MCF 10A (cell line): Measurements from ENCODE around the gene NSMCE3. TPM values are rescaled to one million over a fixed set of nuclear protein-coding genes. Genes with fewer than 3 reads are reported as not detected.
"Not testable (repeated sequence)": the region's sequence is repeated elsewhere in the genome, so short reads cannot be mapped to it uniquely, and the experiment has no call there.

ENCODE experiments used
- BruUV-seq: library from RNA; stranded (reverse); fragments of 400-500 nt; replicated peaks from 2 replicates; lab custom pipeline; 2021; lab: Mats Ljungman, UMichigan
- CTCF ChIA-PET: fragments of 300-600 bp; sonication (Branson Sonifier 250); formaldehyde crosslinking; extraction: SDS; loops from one replicate; lab custom pipeline; 2021; ENCODE audit warnings: antibody characterized with exemption, inconsistent platforms; lab: Yijun Ruan, JAX
- POLR2A ChIA-PET: fragments of 300-600, 350-650 bp; sonication (Branson Sonifier 250); formaldehyde crosslinking; extraction: SDS; loops from one replicate; lab custom pipeline; 2020; ENCODE audit warnings: antibody characterized with exemption, inconsistent platforms; lab: Yijun Ruan, JAX
- DNase-seq: peaks from one replicate; pipeline ENCODE4 v3.0.0-alpha.2; 2018; ENCODE audit not compliant: unreplicated experiment
- H3K27ac Mint-ChIP-seq: one replicate; pipeline ENCODE4 v1.8.0; 2022; ENCODE audit warnings: mild to moderate bottlenecking, low read depth, mixed read lengths; ENCODE audit not compliant: unreplicated experiment
- H3K27me3 Mint-ChIP-seq: one replicate; pipeline ENCODE4 v1.8.0; 2022; ENCODE audit warnings: mixed read lengths; ENCODE audit not compliant: insufficient read depth, unreplicated experiment
- H3K36me3 Mint-ChIP-seq: one replicate; pipeline ENCODE4 v1.8.0; 2022; ENCODE audit warnings: mild to moderate bottlenecking, moderate library complexity, mixed read lengths; ENCODE audit not compliant: insufficient read depth, unreplicated experiment
- H3K4me1 Mint-ChIP-seq: one replicate; pipeline ENCODE4 v1.8.0; 2022; ENCODE audit warnings: mixed read lengths; ENCODE audit not compliant: insufficient read depth, unreplicated experiment
- H3K4me3 Mint-ChIP-seq: one replicate; pipeline ENCODE4 v1.8.0; 2022; ENCODE audit warnings: mild to moderate bottlenecking, moderate library complexity, mixed read lengths; ENCODE audit not compliant: unreplicated experiment
- H3K9me3 Mint-ChIP-seq: one replicate; pipeline ENCODE4 v1.8.0; 2022; ENCODE audit warnings: mixed read lengths; ENCODE audit not compliant: unreplicated experiment
- intact Hi-C: fragments of 100-400 bp; cut with micrococcal nuclease; formaldehyde crosslinking; loops from 2 replicates; pipeline ENCODE4 v1.14.1; 2022
- total RNA-seq: library from RNA; stranded (reverse); gene quantifications from 2 replicates; pipeline ENCODE4 v1.2.3, GENCODE V29; 2022
- TF ChIP-seq, protein P1 (sequence below): fragments of 200-600 bp; IDR thresholded peaks from one replicate; pipeline ENCODE4 v1.8.0; 2022; ENCODE audit warnings: antibody characterized with exemption, mild to moderate bottlenecking; ENCODE audit not compliant: unreplicated experiment

NSMCE3 gene
- total RNA-seq, 1 experiment from 2014 or later = 6.7 TPM

DNA sequence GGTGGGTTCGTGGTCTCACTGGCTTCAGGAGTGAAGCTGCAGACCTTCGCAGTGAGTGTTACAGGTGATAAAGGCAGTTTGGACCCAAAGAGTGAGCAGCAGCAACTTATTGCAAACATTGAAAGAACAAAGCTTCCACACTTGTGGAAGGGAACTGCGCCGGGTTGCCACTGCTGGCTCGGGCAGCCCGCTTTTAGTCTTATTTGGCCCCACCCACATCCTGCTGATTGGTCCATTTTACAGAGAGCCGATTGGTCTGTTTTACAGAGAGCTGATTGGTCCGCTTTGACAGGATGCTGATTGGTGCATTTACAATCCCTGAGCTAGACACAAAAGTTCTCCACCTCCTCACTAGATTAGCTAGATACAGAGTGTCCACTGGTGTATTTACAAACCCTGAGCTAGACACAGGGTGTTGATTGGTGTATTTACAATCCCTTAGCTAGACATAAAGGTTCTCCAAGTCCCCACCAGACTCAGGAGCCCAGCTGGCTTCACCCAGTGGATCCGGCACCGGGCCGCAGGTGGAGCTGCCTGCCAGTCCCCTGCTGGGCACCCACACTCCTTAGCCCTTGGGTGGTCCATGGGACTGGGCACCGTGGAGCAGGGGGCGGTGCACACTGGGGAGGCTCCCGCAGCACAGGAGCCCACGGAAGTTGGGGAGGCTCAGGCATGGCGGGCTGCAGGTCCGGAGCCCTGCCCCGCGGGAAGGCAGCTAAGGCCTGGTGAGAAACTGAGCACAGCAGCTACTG lies 45.2 kb downstream of the NSMCE3 start:
- intact Hi-C loops, H3K27ac Mint-ChIP-seq, POLR2A ChIA-PET, BruUV-seq, H3K4me3 Mint-ChIP-seq, H3K36me3 Mint-ChIP-seq, H3K4me1 Mint-ChIP-seq, DNase-seq: not testable (repeated sequence)
- CTCF ChIA-PET = interaction anchor here (0.7 kb wide), 1 partner anchor 27 kb away, joined by 3 read pairs; no protein-coding TSS in a partner anchor
- H3K27me3 Mint-ChIP-seq = peaks cover 41% of the 10 kb centered on the region
- peaks cover 14% of the 10 kb centered on the region for H3K9me3 Mint-ChIP-seq

DNA sequence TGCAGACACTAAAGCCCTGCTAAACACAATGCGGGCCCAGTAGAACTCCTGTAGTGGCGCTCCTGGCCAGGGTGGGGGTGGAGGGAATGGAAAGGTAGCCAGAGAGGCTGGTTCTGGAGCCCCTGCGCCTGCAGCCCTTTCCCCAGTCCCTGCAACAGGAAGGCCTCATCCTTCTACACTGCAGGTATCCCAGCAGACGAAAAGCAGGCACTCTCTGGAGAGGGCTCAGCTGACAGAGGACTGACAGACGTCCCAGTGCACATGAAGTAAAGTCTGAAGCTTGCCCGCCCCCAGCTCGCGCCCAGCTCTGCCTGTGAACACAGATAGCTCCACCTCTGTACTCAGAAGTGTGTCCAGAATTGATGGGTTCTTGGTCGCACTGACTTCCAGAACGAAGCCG lies 46.0 kb downstream of the NSMCE3 start:
- intact Hi-C loops = no loop called here
- ChIA-PET POLR2A (no interaction called here), CTCF (interaction anchor here (0.7 kb wide), 1 partner anchor 26 kb away, joined by 3 read pairs; no protein-coding TSS in a partner anchor)
- no peak for DNase-seq
- TF ChIP-seq, protein P1, sequence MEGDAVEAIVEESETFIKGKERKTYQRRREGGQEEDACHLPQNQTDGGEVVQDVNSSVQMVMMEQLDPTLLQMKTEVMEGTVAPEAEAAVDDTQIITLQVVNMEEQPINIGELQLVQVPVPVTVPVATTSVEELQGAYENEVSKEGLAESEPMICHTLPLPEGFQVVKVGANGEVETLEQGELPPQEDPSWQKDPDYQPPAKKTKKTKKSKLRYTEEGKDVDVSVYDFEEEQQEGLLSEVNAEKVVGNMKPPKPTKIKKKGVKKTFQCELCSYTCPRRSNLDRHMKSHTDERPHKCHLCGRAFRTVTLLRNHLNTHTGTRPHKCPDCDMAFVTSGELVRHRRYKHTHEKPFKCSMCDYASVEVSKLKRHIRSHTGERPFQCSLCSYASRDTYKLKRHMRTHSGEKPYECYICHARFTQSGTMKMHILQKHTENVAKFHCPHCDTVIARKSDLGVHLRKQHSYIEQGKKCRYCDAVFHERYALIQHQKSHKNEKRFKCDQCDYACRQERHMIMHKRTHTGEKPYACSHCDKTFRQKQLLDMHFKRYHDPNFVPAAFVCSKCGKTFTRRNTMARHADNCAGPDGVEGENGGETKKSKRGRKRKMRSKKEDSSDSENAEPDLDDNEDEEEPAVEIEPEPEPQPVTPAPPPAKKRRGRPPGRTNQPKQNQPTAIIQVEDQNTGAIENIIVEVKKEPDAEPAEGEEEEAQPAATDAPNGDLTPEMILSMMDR = no peak
- Mint-ChIP-seq H3K36me3 (peaks cover 7% of the 10 kb centered on the region), H3K27me3 (peaks cover 42% of the 10 kb centered on the region), H3K27ac (no peak overlapping the region), H3K4me1 (no peaks in the 10 kb centered on the region), H3K4me3 (no peak overlapping the region), H3K9me3 (peaks cover 11% of the 10 kb centered on the region)
- BruUV-seq = no TSS peak

DNA sequence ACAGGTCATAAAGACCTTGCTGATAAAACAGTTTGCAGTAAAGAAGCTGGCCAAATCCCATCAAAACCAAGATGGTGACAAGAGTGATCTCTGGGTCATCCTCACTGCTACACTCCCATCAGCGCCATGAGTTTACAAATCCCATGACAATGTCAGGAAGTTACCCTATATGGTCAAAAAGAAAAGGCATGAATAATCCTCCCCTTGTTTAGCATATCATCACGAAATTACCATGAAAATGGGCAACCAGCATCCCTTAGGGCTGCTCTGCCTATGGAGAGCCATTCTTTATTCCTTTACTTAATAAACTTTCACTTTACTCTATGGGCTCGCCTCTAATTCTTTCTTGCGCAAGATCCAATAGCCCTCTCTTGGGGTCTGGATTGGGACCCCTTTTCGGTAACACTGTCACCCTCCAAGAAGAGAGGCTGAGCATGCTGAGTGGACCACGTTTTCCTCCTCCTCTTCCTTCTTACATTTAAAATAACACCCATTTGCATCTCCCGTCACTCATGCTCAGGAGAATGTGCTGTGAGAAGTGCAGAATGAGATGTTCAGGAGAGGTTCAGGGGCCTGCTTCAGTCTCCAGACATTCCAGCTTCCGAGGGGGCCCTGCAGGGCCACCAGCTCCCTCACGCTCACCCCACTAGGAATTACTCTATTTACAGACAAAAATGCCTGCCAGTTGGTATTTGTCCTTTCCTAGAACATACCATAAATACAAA lies 47.3 kb downstream of the NSMCE3 start:
- no TSS peak for BruUV-seq
- TF ChIP-seq, protein P1 = no peak
- intact Hi-C loops = no loop called here
- POLR2A ChIA-PET = interaction anchor here (0.7 kb wide), 2 partner anchors 16 to 95 kb away, joined by 3 read pairs; no protein-coding TSS in a partner anchor
- H3K4me3 Mint-ChIP-seq = no peak overlapping the region
- H3K9me3 Mint-ChIP-seq = peaks cover 11% of the 10 kb centered on the region
- H3K27ac Mint-ChIP-seq = no peak overlapping the region
- H3K4me1 Mint-ChIP-seq = no peaks in the 10 kb centered on the region
- no peak for DNase-seq
- CTCF ChIA-PET = no interaction called here
- H3K27me3 Mint-ChIP-seq = peaks cover 47% of the 10 kb centered on the region
- peaks cover 7% of the 10 kb centered on the region for H3K36me3 Mint-ChIP-seq

DNA sequence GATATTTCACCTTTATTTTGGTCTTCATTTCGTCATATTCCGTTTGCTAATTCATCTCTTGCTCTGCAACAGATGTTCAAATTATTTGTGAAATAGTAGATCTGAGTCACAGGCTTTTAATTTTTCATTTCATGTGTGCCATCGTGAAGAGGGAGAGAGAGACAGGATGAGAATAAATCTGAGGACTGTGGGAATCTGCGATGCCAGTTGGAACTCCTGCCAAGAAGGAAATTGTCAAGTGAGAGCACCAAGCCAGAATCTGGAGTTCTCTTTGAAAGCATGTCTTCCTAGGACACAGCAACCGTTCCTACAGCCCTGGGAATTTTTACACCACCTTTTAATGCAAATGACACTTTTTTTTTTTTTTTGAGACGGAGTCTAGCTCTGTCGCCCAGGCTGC lies 48.8 kb downstream of the NSMCE3 start:
- Mint-ChIP-seq H3K4me3 (no peak overlapping the region), H3K27me3 (peaks cover 47% of the 10 kb centered on the region), H3K27ac (no peak overlapping the region), H3K4me1 (no peaks in the 10 kb centered on the region), H3K36me3 (no peaks in the 10 kb centered on the region), H3K9me3 (peaks cover 11% of the 10 kb centered on the region)
- ChIA-PET CTCF (no interaction called here), POLR2A (no interaction called here)
- TF ChIP-seq, protein P1 = no peak
- no TSS peak for BruUV-seq
- intact Hi-C loops = no loop called here
- no peak for DNase-seq
